RPMI8226 (cell line): ENCODE data around the gene IL1RAPL2.

Experiments
- DNase-seq: peaks from one replicate; pipeline ENCODE4 v3.0.0-alpha.2; 2015

IL1RAPL2 gene

GRCh38 chrX:105299286-105299685, 733.3 kb downstream of the IL1RAPL2 start:
- DNase-seq = no peak

- DNase-seq = no peak
Measured at GRCh38 chrX:105302246-105302645, 736.2 kb downstream of the IL1RAPL2 start.

GRCh38 chrX:105307762-105308161, 741.8 kb downstream of the IL1RAPL2 start:
- no peak for DNase-seq

- DNase-seq = no peak
Measured at GRCh38 chrX:105313596-105313995, 747.6 kb downstream of the IL1RAPL2 start.

- DNase-seq = no peak
Measured at GRCh38 chrX:105314458-105314857, 748.5 kb downstream of the IL1RAPL2 start.

GRCh38 chrX:105315248-105315647, 749.2 kb downstream of the IL1RAPL2 start:
- DNase-seq = no peak

- DNase-seq = no peak
Measured at GRCh38 chrX:105317117-105317516, 751.1 kb downstream of the IL1RAPL2 start.

GRCh38 chrX:105323928-105324327, 757.9 kb downstream of the IL1RAPL2 start:
- no peak for DNase-seq

- no peak for DNase-seq
Measured at GRCh38 chrX:105328773-105329172, 762.8 kb downstream of the IL1RAPL2 start.

- no peak for DNase-seq
Measured at GRCh38 chrX:105331244-105331643, 765.2 kb downstream of the IL1RAPL2 start.

- no peak for DNase-seq
Measured at GRCh38 chrX:105347373-105347772, 781.4 kb downstream of the IL1RAPL2 start.

GRCh38 chrX:105349476-105349875, 783.5 kb downstream of the IL1RAPL2 start:
- DNase-seq = no peak

- DNase-seq = no peak
Measured at GRCh38 chrX:105375816-105376215, 809.8 kb downstream of the IL1RAPL2 start.

GRCh38 chrX:105424729-105425128, 858.7 kb downstream of the IL1RAPL2 start:
- no peak for DNase-seq

- DNase-seq = no peak
Measured at GRCh38 chrX:105451401-105451800, 885.4 kb downstream of the IL1RAPL2 start.

- DNase-seq = no peak
Measured at GRCh38 chrX:105458846-105459245, 892.8 kb downstream of the IL1RAPL2 start.

GRCh38 chrX:105460376-105460775, 894.4 kb downstream of the IL1RAPL2 start:
- no peak for DNase-seq

- DNase-seq = no peak
Measured at GRCh38 chrX:105461016-105461415, 895.0 kb downstream of the IL1RAPL2 start.

- no peak for DNase-seq
Measured at GRCh38 chrX:105462186-105462585, 896.2 kb downstream of the IL1RAPL2 start.

GRCh38 chrX:105463473-105463872, 897.5 kb downstream of the IL1RAPL2 start:
- DNase-seq = no peak

GRCh38 chrX:105464618-105465017, 898.6 kb downstream of the IL1RAPL2 start:
- DNase-seq = no peak

- no peak for DNase-seq
Measured at GRCh38 chrX:105468741-105469140, 902.7 kb downstream of the IL1RAPL2 start.

- DNase-seq = no peak
Measured at GRCh38 chrX:105471597-105471996, 905.6 kb downstream of the IL1RAPL2 start.

- no peak for DNase-seq
Measured at GRCh38 chrX:105475801-105476200, 909.8 kb downstream of the IL1RAPL2 start.

- DNase-seq = no peak
Measured at GRCh38 chrX:105477351-105477750, 911.4 kb downstream of the IL1RAPL2 start.
